ENCODE data around the gene VARS2.

DNA sequence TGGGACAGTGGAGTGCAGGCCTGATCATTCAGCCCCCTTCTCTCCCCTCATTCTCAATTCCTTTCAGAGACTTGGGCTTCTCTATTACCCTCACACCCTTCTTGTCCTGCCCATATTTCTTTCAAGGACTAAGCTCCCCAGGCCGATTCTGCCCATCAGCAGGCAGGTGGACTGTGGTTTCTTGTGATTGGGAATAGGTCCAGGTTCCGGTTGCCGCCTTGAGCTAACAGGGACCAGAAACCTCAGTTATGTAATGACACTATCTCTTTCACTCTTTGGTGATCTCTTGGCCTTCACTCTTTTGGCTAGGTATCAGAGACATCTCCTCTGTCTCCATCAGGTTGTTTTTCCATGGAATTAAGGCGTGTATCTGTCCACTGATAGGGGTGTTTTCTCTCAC is 33.2 kb downstream of the VARS2 start:
- TF ChIP-seq, protein P1, sequence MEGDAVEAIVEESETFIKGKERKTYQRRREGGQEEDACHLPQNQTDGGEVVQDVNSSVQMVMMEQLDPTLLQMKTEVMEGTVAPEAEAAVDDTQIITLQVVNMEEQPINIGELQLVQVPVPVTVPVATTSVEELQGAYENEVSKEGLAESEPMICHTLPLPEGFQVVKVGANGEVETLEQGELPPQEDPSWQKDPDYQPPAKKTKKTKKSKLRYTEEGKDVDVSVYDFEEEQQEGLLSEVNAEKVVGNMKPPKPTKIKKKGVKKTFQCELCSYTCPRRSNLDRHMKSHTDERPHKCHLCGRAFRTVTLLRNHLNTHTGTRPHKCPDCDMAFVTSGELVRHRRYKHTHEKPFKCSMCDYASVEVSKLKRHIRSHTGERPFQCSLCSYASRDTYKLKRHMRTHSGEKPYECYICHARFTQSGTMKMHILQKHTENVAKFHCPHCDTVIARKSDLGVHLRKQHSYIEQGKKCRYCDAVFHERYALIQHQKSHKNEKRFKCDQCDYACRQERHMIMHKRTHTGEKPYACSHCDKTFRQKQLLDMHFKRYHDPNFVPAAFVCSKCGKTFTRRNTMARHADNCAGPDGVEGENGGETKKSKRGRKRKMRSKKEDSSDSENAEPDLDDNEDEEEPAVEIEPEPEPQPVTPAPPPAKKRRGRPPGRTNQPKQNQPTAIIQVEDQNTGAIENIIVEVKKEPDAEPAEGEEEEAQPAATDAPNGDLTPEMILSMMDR (IDR thresholded peaks at IDR 0.05; ENCODE audit: borderline replicate concordance, extremely low read depth, low read length, poor library complexity, severe bottlenecking) = no peak
- no peak for TF ChIP-seq EZH2 (IDR thresholded peaks at IDR 0.05; ENCODE audit: borderline replicate concordance, low read depth, low read length, severe bottlenecking)
